ENCODE data around the gene ELN.

Gene ELN

GRCh38 chr7:73988197-73988596, 39.8 kb upstream of the ELN start:
- Histone ChIP-seq H3K4me1 (ENCODE audit: control insufficient read depth, insufficient read depth, low read length) (no peaks in the 10 kb centered on the region), H3K36me3 (ENCODE audit: control insufficient read depth, insufficient read depth, low read length) (no peaks in the 10 kb centered on the region), H3K4me3 (ENCODE audit: low read length) (no peak overlapping the region), H3K9me3 (ENCODE audit: control insufficient read depth, insufficient read depth, low read length) (no peaks in the 10 kb centered on the region), H3K27me3 (ENCODE audit: control insufficient read depth, insufficient read depth, low read length) (no peaks in the 10 kb centered on the region), H3K27ac (ENCODE audit: low read length) (no peak overlapping the region)
- no peak for DNase-seq (ENCODE audit: low read depth, low spot score)
- no CpG with 5 or more reads among the region's 9 CpGs for WGBS (ENCODE audit: insufficient coverage, insufficient read length)

- no peak for DNase-seq (ENCODE audit: low read depth, low spot score)
- no peaks in the 10 kb centered on the region for H3K4me1 ChIP-seq (ENCODE audit: control insufficient read depth, insufficient read depth, low read length)
- H3K27ac ChIP-seq (ENCODE audit: low read length) = no peak overlapping the region
- no peaks in the 10 kb centered on the region for H3K9me3 ChIP-seq (ENCODE audit: control insufficient read depth, insufficient read depth, low read length)
- no peak overlapping the region for H3K4me3 ChIP-seq (ENCODE audit: low read length)
- no peaks in the 10 kb centered on the region for H3K27me3 ChIP-seq (ENCODE audit: control insufficient read depth, insufficient read depth, low read length)
- no peaks in the 10 kb centered on the region for H3K36me3 ChIP-seq (ENCODE audit: control insufficient read depth, insufficient read depth, low read length)
- no CpG with 5 or more reads among the region's 7 CpGs for WGBS (ENCODE audit: insufficient coverage, insufficient read length)
Measured at GRCh38 chr7:73991522-73992100, 36.4 kb upstream of the ELN start.

- Histone ChIP-seq H3K4me1 (ENCODE audit: control insufficient read depth, insufficient read depth, low read length) (no peaks in the 10 kb centered on the region), H3K27me3 (ENCODE audit: control insufficient read depth, insufficient read depth, low read length) (no peaks in the 10 kb centered on the region), H3K9me3 (ENCODE audit: control insufficient read depth, insufficient read depth, low read length) (no peaks in the 10 kb centered on the region), H3K36me3 (ENCODE audit: control insufficient read depth, insufficient read depth, low read length) (no peaks in the 10 kb centered on the region), H3K4me3 (ENCODE audit: low read length) (no peak overlapping the region), H3K27ac (ENCODE audit: low read length) (no peak overlapping the region)
- DNase-seq (ENCODE audit: low read depth, low spot score) = no peak
- no CpG with 5 or more reads among the region's 18 CpGs for WGBS (ENCODE audit: insufficient coverage, insufficient read length)
Measured at GRCh38 chr7:73992101-73992562, 35.8 kb upstream of the ELN start.

GRCh38 chr7:73994023-73994422, 34.0 kb upstream of the ELN start:
- no peaks in the 10 kb centered on the region for H3K27me3 ChIP-seq (ENCODE audit: control insufficient read depth, insufficient read depth, low read length)
- no peak for DNase-seq (ENCODE audit: low read depth, low spot score)
- no peaks in the 10 kb centered on the region for H3K9me3 ChIP-seq (ENCODE audit: control insufficient read depth, insufficient read depth, low read length)
- no peaks in the 10 kb centered on the region for H3K4me1 ChIP-seq (ENCODE audit: control insufficient read depth, insufficient read depth, low read length)
- no CpG with 5 or more reads among the region's 7 CpGs for WGBS (ENCODE audit: insufficient coverage, insufficient read length)
- H3K27ac ChIP-seq (ENCODE audit: low read length) = no peak overlapping the region
- no peaks in the 10 kb centered on the region for H3K36me3 ChIP-seq (ENCODE audit: control insufficient read depth, insufficient read depth, low read length)
- H3K4me3 ChIP-seq (ENCODE audit: low read length) = no peak overlapping the region

- Histone ChIP-seq H3K27ac (ENCODE audit: low read length) (no peak overlapping the region), H3K9me3 (ENCODE audit: control insufficient read depth, insufficient read depth, low read length) (no peaks in the 10 kb centered on the region), H3K4me3 (ENCODE audit: low read length) (no peak overlapping the region), H3K27me3 (ENCODE audit: control insufficient read depth, insufficient read depth, low read length) (no peaks in the 10 kb centered on the region), H3K4me1 (ENCODE audit: control insufficient read depth, insufficient read depth, low read length) (no peaks in the 10 kb centered on the region), H3K36me3 (ENCODE audit: control insufficient read depth, insufficient read depth, low read length) (no peaks in the 10 kb centered on the region)
- DNase-seq (ENCODE audit: low read depth, low spot score) = no peak
Measured at GRCh38 chr7:73994761-73995160, 33.2 kb upstream of the ELN start.

GRCh38 chr7:73995330-73995729, 32.6 kb upstream of the ELN start:
- WGBS (ENCODE audit: insufficient coverage, insufficient read length) = no CpG with 5 or more reads among the region's 4 CpGs
- DNase-seq (ENCODE audit: low read depth, low spot score) = no peak
- H3K4me3 ChIP-seq (ENCODE audit: low read length) = no peak overlapping the region
- H3K36me3 ChIP-seq (ENCODE audit: control insufficient read depth, insufficient read depth, low read length) = no peaks in the 10 kb centered on the region
- H3K4me1 ChIP-seq (ENCODE audit: control insufficient read depth, insufficient read depth, low read length) = no peaks in the 10 kb centered on the region
- no peaks in the 10 kb centered on the region for H3K27me3 ChIP-seq (ENCODE audit: control insufficient read depth, insufficient read depth, low read length)
- no peak overlapping the region for H3K27ac ChIP-seq (ENCODE audit: low read length)
- no peaks in the 10 kb centered on the region for H3K9me3 ChIP-seq (ENCODE audit: control insufficient read depth, insufficient read depth, low read length)

- WGBS (ENCODE audit: insufficient coverage, insufficient read length) = no CpG with 5 or more reads among the region's 3 CpGs
- Histone ChIP-seq H3K9me3 (ENCODE audit: control insufficient read depth, insufficient read depth, low read length) (no peaks in the 10 kb centered on the region), H3K4me3 (ENCODE audit: low read length) (no peak overlapping the region), H3K4me1 (ENCODE audit: control insufficient read depth, insufficient read depth, low read length) (no peaks in the 10 kb centered on the region), H3K36me3 (ENCODE audit: control insufficient read depth, insufficient read depth, low read length) (no peaks in the 10 kb centered on the region), H3K27me3 (ENCODE audit: control insufficient read depth, insufficient read depth, low read length) (no peaks in the 10 kb centered on the region), H3K27ac (ENCODE audit: low read length) (no peak overlapping the region)
- DNase-seq (ENCODE audit: low read depth, low spot score) = no peak
Measured at GRCh38 chr7:73995821-73996511, 32.0 kb upstream of the ELN start.

- Histone ChIP-seq H3K9me3 (ENCODE audit: control insufficient read depth, insufficient read depth, low read length) (no peaks in the 10 kb centered on the region), H3K4me3 (ENCODE audit: low read length) (no peak overlapping the region), H3K27me3 (ENCODE audit: control insufficient read depth, insufficient read depth, low read length) (no peaks in the 10 kb centered on the region), H3K27ac (ENCODE audit: low read length) (no peak overlapping the region), H3K4me1 (ENCODE audit: control insufficient read depth, insufficient read depth, low read length) (no peaks in the 10 kb centered on the region), H3K36me3 (ENCODE audit: control insufficient read depth, insufficient read depth, low read length) (no peaks in the 10 kb centered on the region)
- no peak for DNase-seq (ENCODE audit: low read depth, low spot score)
- no CpG with 5 or more reads among the region's 7 CpGs for WGBS (ENCODE audit: insufficient coverage, insufficient read length)
Measured at GRCh38 chr7:73997056-73997455, 30.9 kb upstream of the ELN start.

GRCh38 chr7:73999664-74000435, 28.1 kb upstream of the ELN start:
- no peak for DNase-seq (ENCODE audit: low read depth, low spot score)
- WGBS (ENCODE audit: insufficient coverage, insufficient read length) = no CpG with 5 or more reads among the region's 26 CpGs
- Histone ChIP-seq H3K4me3 (ENCODE audit: low read length) (no peak overlapping the region), H3K36me3 (ENCODE audit: control insufficient read depth, insufficient read depth, low read length) (no peaks in the 10 kb centered on the region), H3K27ac (ENCODE audit: low read length) (no peak overlapping the region), H3K27me3 (ENCODE audit: control insufficient read depth, insufficient read depth, low read length) (no peaks in the 10 kb centered on the region), H3K4me1 (ENCODE audit: control insufficient read depth, insufficient read depth, low read length) (no peaks in the 10 kb centered on the region), H3K9me3 (ENCODE audit: control insufficient read depth, insufficient read depth, low read length) (no peaks in the 10 kb centered on the region)

GRCh38 chr7:74000489-74001149, 27.4 kb upstream of the ELN start:
- Histone ChIP-seq H3K4me3 (ENCODE audit: low read length) (no peak overlapping the region), H3K27ac (ENCODE audit: low read length) (no peak overlapping the region), H3K36me3 (ENCODE audit: control insufficient read depth, insufficient read depth, low read length) (no peaks in the 10 kb centered on the region), H3K9me3 (ENCODE audit: control insufficient read depth, insufficient read depth, low read length) (no peaks in the 10 kb centered on the region), H3K27me3 (ENCODE audit: control insufficient read depth, insufficient read depth, low read length) (no peaks in the 10 kb centered on the region), H3K4me1 (ENCODE audit: control insufficient read depth, insufficient read depth, low read length) (no peaks in the 10 kb centered on the region)
- no CpG with 5 or more reads among the region's 17 CpGs for WGBS (ENCODE audit: insufficient coverage, insufficient read length)
- DNase-seq (ENCODE audit: low read depth, low spot score) = no peak
